Ovary (tissue), 9 donors: ENCODE results near the gene MED26. TPM values are rescaled to one million over a fixed set of nuclear protein-coding genes. Genes with fewer than 3 reads are reported as not detected.

Experiments
- DNase-seq, 5 donors: peaks; one replicate each; pipeline ENCODE4 v3.0.0-alpha.2; 2019 to 2020
- H3K27ac ChIP-seq, 2 donors: fragments of 200-600 bp; one replicate each; pipeline versions ENCODE4 v1.5.1 to v1.8.0; 2019 to 2022
- H3K27me3 ChIP-seq: fragments of 200-600 bp; one replicate; pipeline ENCODE4 v1.8.0; 2022
- H3K36me3 ChIP-seq: fragments of 200-600 bp; sonication (generic); one replicate; pipeline ENCODE4 v1.5.1; 2019
- H3K4me1 ChIP-seq: one replicate; pipeline ENCODE4 v1.8.1; 2013; ENCODE audit warnings: mild to moderate bottlenecking, moderate library complexity; ENCODE audit not compliant: insufficient read depth
- H3K4me3 ChIP-seq: fragments of 200-600 bp; sonication (generic); one replicate; pipeline ENCODE4 v1.5.1; 2017
- H3K9me3 ChIP-seq, 2 donors: fragments of 200-600 bp in 1 of 2; sonication (generic) in 1 of 2; one replicate each; pipeline versions ENCODE4 v1.5.1 to v1.8.1; 2013 to 2019; ENCODE audit warnings: mild to moderate bottlenecking in 1 of 2, moderate library complexity in 1 of 2
- CTCF ChIP-seq, 3 donors: fragments of 450-650 bp in 2 of 3; fragments of 200-600 bp in 1 of 3; IDR thresholded peaks; one replicate each; pipeline versions ENCODE4 v1.5.1 to v1.8.0; 2016 to 2022; ENCODE audit warnings: antibody characterized with exemption in 3 of 3, mild to moderate bottlenecking in 1 of 3
- EP300 ChIP-seq: sonication (generic); formaldehyde crosslinking; IDR thresholded peaks from one replicate; pipeline ENCODE4 v1.6.1; 2017; ENCODE audit warnings: antibody characterized with exemption
- POLR2A ChIP-seq: fragments of 450-650 bp; IDR thresholded peaks from one replicate; pipeline ENCODE4 v1.6.1; 2017; ENCODE audit warnings: antibody characterized with exemption, mild to moderate bottlenecking, moderate library complexity
- WGBS, 3 donors: extraction: QIAGEN DNeasy Blood & Tissue Kit in 1 of 3; methylation state at CpG; one replicate each; pipeline versions ENCODE4 v1.1.5 to v1.1.7; 2013 to 2017; 5-methylcytosine and 5-hydroxymethylcytosine counted together
- intact Hi-C, 4 donors: fragments of 100-400 bp; cut with DNase I; formaldehyde crosslinking; loops; one replicate each; pipeline versions ENCODE4 v1.11.0 to v1.15.1; 2022 to 2023
- polyA plus RNA-seq, 2 donors: library from polyadenylated mRNA; stranded (reverse); fragments of 200-250 nt in 1 of 2; fragments of 350-450 nt in 1 of 2; fragmentation: Illumina TruSeq in 1 of 2; extraction: RNeasy Lipid Tissue Mini Kit (QIAGEN cat#74804) in 1 of 2; gene quantifications; one replicate each; pipeline ENCODE4 v1.2.3, GENCODE V29; 2013 to 2014
- total RNA-seq, 7 donors: library from RNA; depleted of rRNA in 2 of 7; stranded (reverse); fragments of >200 nt in 2 of 7; fragmentation: NEBNext Ultra II Directional in 3 of 7; extraction: Animal tissue kit (Norgen Biotek cat#: 25700) in 3 of 7; gene quantifications; one replicate each; pipeline versions ENCODE4 v1.1.0 to v1.2.4, GENCODE V29; 2016 to 2023
- donor health status: DM: no; HTN: no; CAD: no; lungs with moderate emphysema.
- donor health status: DM: no; HTN: no; CAD: no.
- donor health status: Bipolar disorder and iron deficiency.
- donor health status: DM: yes; HTN: yes; CAD: no.
- donor health status: DM: no; HTN: no; CAD: no.
- donor health status: DM: yes; HTN: yes; CAD: no.

MED26 gene
- total and polyA plus RNA-seq, 9 donors = 3.0 to 13.2 (median 10.8) TPM

GRCh38 chr19:16531380-16531669 lies 96.7 kb downstream of the MED26 start:
- peaks cover 3% of the 10 kb centered on the region for H3K36me3 ChIP-seq
- intact Hi-C loops = no loop called here
- TF ChIP-seq POLR2A (no peak), CTCF (IDR thresholded peaks at IDR 0.05) (no peak), EP300 (no peak)
- no peaks in the 10 kb centered on the region for H3K9me3 ChIP-seq
- H3K4me1 ChIP-seq = no peaks in the 10 kb centered on the region
- no peak for DNase-seq
- no peak overlapping the region for H3K27ac ChIP-seq
- H3K4me3 ChIP-seq = no peak overlapping the region
- WGBS, 3 donors = 92 to 97% (median 96%) methylated on average over 12 of the region's 12 CpGs
- H3K27me3 ChIP-seq = no peaks in the 10 kb centered on the region

- Histone ChIP-seq H3K36me3 (peaks cover 3% of the 10 kb centered on the region), H3K27ac (no peak overlapping the region), H3K4me3 (no peak overlapping the region), H3K27me3 (no peaks in the 10 kb centered on the region), H3K4me1 (no peaks in the 10 kb centered on the region), H3K9me3 (no peaks in the 10 kb centered on the region)
- TF ChIP-seq EP300 (no peak), POLR2A (no peak), CTCF (IDR thresholded peaks at IDR 0.05) (no peak)
- WGBS, 3 donors = 88 to 93% (median 89%) methylated on average over 42 to 43 of the region's 43 CpGs
- DNase-seq = no peak
- intact Hi-C loops = no loop called here
Observed at GRCh38 chr19:16530540-16531379, 97.2 kb downstream of the MED26 start.

GRCh38 chr19:16529466-16530144 lies 98.4 kb downstream of the MED26 start:
- WGBS, 3 donors = 78 to 89% (median 80%) methylated on average over 25 of the region's 25 CpGs
- H3K27me3 ChIP-seq = no peaks in the 10 kb centered on the region
- intact Hi-C loops = no loop called here
- peaks cover 3% of the 10 kb centered on the region for H3K36me3 ChIP-seq
- no peak overlapping the region for H3K4me3 ChIP-seq
- no peaks in the 10 kb centered on the region for H3K4me1 ChIP-seq
- no peak for DNase-seq
- no peaks in the 10 kb centered on the region for H3K9me3 ChIP-seq
- H3K27ac ChIP-seq = no peak overlapping the region
- no peak for TF ChIP-seq POLR2A
- no peak for TF ChIP-seq EP300

DNA sequence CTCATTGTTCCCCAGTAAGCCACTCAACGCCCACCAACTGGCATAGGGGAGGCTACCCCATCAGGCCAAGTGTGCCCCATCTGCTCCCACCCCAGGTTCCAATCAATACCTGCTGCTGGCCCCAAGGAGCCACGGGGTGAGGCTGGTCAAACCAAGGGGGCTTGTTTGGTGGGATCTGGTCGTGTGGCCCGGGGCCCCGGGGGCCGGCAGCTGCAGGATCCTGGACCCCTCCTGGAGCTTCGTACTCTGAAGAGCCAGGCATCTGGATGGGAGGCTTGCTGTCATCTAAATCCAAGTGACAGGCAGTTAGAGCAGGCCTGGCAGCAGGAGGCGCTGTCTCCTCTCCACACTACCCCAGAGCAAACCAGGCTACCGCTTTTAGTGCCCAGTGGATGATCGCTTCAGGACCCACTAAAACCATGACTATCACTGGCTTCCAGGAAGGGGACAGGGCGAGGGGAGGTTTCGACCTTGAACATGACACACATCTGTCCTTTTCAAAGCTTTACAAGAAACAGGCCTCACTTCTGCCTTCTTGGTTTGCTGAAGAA lies 100.0 kb downstream of the MED26 start:
- 84 to 91% (median 90%) methylated on average over 12 of the region's 12 CpGs for WGBS, 3 donors
- TF ChIP-seq CTCF (IDR thresholded peaks at IDR 0.05) (no peak), EP300 (no peak), POLR2A (no peak)
- intact Hi-C loops = no loop called here
- no peak for DNase-seq
- Histone ChIP-seq H3K27ac (no peak overlapping the region), H3K4me3 (no peak overlapping the region), H3K4me1 (no peaks in the 10 kb centered on the region), H3K27me3 (no peaks in the 10 kb centered on the region), H3K36me3 (peaks cover 3% of the 10 kb centered on the region), H3K9me3 (no peaks in the 10 kb centered on the region)
